ENCODE measurements around the gene RBM3.

- TF ChIP-seq CTCF (IDR thresholded peaks at IDR 0.05; ENCODE audit: insufficient read depth, low read length) (no peak), POLR2AphosphoS5 (IDR thresholded peaks at IDR 0.05; ENCODE audit: low read depth) (no peak), GABPA (IDR thresholded peaks at IDR 0.05; ENCODE audit: low read depth) (no peak)
- TF ChIP-seq, protein P1, sequence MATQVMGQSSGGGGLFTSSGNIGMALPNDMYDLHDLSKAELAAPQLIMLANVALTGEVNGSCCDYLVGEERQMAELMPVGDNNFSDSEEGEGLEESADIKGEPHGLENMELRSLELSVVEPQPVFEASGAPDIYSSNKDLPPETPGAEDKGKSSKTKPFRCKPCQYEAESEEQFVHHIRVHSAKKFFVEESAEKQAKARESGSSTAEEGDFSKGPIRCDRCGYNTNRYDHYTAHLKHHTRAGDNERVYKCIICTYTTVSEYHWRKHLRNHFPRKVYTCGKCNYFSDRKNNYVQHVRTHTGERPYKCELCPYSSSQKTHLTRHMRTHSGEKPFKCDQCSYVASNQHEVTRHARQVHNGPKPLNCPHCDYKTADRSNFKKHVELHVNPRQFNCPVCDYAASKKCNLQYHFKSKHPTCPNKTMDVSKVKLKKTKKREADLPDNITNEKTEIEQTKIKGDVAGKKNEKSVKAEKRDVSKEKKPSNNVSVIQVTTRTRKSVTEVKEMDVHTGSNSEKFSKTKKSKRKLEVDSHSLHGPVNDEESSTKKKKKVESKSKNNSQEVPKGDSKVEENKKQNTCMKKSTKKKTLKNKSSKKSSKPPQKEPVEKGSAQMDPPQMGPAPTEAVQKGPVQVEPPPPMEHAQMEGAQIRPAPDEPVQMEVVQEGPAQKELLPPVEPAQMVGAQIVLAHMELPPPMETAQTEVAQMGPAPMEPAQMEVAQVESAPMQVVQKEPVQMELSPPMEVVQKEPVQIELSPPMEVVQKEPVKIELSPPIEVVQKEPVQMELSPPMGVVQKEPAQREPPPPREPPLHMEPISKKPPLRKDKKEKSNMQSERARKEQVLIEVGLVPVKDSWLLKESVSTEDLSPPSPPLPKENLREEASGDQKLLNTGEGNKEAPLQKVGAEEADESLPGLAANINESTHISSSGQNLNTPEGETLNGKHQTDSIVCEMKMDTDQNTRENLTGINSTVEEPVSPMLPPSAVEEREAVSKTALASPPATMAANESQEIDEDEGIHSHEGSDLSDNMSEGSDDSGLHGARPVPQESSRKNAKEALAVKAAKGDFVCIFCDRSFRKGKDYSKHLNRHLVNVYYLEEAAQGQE (IDR thresholded peaks at IDR 0.05; ENCODE audit: insufficient replicate concordance, low read depth): no peak
Measured at GRCh38 chrX:48604701-48605100, 30.4 kb downstream of the RBM3 start.
